Cardiac ventricle fibroblast (primary cell): ENCODE data around the gene TLR6. TPM values are rescaled to one million over a fixed set of nuclear protein-coding genes. Genes with fewer than 3 reads are reported as not detected.

Experiments used
- total RNA-seq: library from RNA; depleted of rRNA; stranded (reverse); fragments of >200 nt; gene quantifications from 2 replicates; pipeline ENCODE4 v1.2.3, GENCODE V29; 2015

The TLR6 gene
- 2.0 and 2.7 TPM in 2 replicates for total RNA-seq

GRCh38 chr4:38856524-38857337 is at the start of gene TLR6:
Gene TLR6 (minus strand): TSS chr4:38856817. CDS start chr4:38829473, 27,344 bp downstream.

GRCh38 chr4:38867478-38868058 is 11.0 kb upstream of the TLR6 start, which contains the start of gene FAM114A1:
Gene FAM114A1 (plus strand): TSS chr4:38867806. CDS start chr4:38878079, 10,273 bp downstream.

GRCh38 chr4:38804654-38805295 is 51.8 kb downstream of the TLR6 start, which contains the start of gene TLR1:
Gene TLR1 (minus strand): TSS chr4:38804791. CDS start chr4:38798831, 5,960 bp downstream.

GRCh38 chr4:38782452-38783108 is 74.0 kb downstream of the TLR6 start, which contains the start of gene TLR10:
Gene TLR10 (minus strand): TSS chr4:38782990. CDS start chr4:38775590, 7,400 bp downstream.

Other genes with a start within 250 kb of the TLR6 start
- 19.8 and 27.9 TPM in 2 replicates for gene KLF3, start 192.6 kb downstream of the TLR6 start, total RNA-seq
- not detected in 2 replicates for gene TLR10, start 73.8 kb downstream of the TLR6 start, total RNA-seq
- gene TLR1, start 52.0 kb downstream of the TLR6 start, total RNA-seq: 3.6 and 3.9 TPM in 2 replicates
- 185 and 211 TPM in 2 replicates for gene FAM114A1, start 11.0 kb upstream of the TLR6 start, total RNA-seq
- gene TMEM156, start 175.6 kb upstream of the TLR6 start, total RNA-seq: 0.49 TPM in 1 of 2 replicates, not detected in the other
- 26.8 and 31.6 TPM in 2 replicates for gene KLHL5, start 205.4 kb upstream of the TLR6 start, total RNA-seq